ENCODE results near the gene TMEM123.

TMEM123 gene

DNA sequence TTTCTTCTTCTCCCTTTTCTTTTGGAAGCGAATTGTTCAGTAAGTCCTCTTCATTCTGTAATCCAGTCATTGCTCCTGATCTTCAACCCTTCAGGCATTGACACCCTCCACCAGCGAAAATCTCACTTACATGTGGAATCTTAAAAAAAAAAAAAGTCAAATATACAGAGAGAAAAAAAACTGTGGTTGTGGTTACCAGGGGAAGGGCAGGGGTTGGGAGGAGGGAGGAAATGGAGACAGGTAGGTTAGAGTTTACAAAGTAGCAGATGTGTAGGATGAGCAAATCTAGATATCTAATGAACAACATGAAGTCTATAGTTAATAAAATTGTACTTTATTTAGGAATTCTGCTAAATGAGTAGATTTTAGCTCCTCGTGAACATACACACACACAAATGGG, 17.7 kb upstream of the TMEM123 start:
- no peak for DNase-seq

DNA sequence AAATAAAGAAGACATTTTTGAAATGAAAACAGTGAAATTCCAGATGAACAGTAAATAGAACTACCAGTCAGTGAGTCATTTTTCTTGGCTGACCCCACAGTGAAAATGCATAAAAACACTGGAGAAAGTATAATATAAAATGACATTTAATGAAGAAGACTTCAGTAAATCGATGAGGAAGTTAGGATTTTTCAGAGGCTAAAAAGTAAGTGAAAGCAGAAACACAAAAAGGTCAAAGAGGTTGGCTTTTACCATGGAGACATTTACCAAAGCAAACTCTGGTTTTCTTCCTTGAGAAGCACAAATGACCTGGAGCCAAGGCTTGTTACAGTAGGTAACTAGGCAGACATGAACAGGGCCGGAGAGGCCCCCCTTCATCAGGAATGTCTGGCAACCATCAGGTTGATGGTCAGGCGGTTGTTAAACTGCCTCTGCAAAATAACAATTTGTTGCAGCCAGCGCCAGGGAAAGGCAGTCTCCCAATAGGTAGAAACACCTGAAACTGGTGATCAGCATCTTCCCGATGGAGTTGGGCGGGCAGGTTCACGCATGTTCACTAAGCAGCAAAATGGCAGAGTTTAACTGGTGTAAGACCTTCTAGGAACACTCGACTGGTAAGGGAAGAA, 16.7 kb upstream of the TMEM123 start:
- no peak for DNase-seq

DNA sequence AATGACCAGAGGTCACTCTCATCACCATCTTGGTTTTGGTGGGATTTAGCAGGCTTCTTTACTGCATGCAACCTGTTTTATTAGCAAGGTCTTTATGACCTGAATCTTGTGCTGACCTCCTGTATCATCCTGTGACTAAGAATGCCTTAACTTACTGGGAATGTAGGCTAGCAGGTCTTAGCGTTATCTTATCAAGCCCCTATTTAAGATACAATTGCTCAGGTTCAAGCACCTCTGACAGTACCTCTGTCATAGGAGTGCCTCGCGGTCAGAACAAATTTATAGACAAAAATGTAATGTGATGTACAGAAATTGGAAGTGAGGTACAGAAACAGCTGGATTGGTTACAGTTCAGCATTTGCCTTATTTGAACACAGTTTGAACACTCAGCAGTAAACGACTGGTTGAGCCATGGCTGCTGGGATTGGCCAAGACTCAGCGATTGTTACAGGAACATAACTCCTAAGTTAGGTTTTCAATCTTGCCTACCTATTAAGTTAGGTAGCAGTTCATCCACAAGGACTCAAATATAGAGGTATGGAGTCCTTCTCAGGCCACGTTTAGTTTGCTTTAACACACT, 16.1 kb upstream of the TMEM123 start:
- DNase-seq, result no peak

DNA sequence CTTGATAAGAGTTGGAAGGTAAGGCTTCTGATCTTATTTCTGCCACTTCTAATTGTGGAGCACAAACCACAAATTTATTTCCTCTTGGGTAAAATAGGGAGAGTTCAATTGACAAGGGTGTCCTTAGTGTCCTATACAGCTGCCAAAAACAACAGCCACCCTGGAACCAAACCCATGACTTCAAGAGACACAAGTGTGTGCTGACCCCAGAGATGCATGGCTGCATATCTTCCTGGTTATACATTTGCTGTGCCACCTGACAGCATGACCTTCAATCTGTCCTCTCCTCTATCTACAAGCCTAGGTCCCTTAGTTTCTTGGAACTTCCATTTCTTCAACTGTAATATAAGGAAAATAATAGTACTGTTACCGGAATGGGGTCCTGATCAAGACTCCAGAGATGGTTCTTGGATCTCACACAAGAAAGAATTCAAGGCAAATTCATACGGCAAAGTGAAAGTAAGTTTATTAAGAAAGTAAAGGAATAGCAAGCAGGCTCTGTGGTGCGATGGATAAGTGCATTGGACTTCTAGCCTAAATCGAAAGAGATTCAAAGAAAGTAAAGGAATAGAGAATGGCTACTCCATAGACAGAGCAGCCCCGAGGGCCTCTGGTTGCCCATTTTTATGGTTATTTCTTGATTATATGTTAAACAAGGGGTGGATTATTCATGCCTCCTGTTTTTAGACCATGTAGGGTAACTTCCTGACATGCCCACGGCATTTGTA, 15.5 kb upstream of the TMEM123 start:
- DNase-seq, result no peak

DNA sequence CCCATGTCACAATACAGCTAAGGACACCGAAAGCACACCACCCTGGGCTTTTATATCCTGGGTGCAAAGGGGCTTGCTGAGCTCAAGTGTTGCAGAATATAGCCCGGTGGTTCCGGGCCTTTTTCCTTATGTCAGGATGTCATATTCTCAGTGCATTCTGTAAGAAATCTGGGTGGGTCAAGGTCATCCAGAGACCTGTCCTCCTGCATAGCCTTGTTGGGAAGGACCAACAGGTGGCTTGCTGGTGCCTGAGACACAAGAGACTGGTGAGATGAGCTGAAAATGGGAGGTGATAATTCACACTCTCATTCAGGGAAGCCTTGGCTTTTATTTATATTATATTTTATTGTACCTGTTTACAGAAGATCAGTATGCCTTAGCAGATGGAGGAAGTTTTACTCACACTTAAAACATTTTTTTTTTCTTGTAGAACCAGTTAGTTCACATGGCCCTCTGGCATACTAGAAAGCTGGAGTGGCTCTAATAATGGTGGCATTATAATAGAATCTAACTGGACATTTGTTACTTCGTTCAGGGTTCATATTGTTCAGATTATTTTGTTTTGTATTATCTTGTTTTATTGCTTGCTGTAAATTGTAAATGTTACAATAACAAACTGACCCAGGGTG, 14.6 kb upstream of the TMEM123 start:
- no peak for DNase-seq

DNA sequence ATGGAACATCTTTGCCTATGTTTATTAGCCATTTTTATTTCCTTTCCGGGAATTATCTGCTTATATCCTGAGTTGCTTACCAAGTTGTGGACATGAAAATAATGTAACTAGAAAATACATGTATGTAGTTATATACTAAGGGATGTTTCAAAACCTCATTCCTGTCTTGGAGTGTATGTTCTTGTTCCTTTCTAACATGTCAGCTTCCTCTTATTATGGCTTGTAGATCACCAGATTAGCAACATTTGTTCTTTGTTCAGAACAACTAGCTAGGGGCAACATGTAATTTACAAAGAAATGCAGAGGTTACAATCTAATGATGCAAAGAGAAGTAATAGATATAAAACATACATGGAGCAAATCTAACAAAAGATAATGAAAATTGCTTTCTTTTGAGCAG, 13.1 kb upstream of the TMEM123 start:
- DNase-seq, result no peak

DNA sequence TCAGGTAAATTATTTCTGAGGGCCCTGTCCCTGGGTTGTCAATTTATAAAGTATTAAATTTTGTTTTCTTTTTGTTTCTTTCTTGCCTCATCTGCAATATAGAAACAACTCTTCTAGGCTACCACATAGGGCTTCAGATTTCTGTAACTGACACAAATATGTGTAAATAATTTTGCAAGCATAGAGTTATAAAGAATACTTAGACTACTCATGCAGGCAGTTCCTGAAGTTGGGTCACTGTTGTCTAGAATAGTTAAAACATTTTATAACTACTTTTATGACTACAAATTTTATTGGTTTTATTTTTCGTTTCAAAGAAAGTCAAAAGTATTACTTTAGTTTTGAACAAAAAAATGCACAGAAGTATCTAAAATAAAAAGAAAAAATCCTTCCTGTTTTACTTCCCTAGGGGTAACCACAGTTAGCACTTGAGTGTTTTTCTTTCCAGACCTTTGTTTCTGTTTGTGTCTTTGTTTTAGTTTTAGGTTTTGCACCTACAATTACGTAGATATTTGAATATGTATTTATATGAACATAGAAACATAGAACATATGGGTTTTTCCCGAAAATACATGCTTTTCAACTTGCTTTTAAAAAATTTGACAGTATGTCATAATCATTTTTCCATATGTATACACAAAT, 12.4 kb upstream of the TMEM123 start:
- DNase-seq, result no peak

DNA sequence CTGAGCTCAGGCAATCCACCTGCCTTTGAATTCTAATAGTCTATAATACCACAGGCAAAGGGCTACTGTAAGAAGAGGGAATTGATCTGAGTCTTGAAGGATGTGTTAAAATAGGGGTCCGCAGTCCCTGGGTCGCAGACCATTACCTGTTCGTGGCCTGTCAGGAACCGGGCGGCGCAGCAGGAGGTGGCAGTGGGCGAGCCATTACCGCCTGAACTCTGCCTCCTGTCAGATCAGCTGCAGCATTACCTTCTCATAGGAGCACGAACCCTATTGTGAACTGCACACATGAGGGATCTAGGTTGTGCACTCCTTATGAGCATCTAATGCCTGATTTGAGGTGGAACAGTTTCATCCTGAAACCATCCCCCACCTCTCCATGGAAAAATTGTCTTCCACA, 11.5 kb upstream of the TMEM123 start:
- DNase-seq, result no peak

DNA sequence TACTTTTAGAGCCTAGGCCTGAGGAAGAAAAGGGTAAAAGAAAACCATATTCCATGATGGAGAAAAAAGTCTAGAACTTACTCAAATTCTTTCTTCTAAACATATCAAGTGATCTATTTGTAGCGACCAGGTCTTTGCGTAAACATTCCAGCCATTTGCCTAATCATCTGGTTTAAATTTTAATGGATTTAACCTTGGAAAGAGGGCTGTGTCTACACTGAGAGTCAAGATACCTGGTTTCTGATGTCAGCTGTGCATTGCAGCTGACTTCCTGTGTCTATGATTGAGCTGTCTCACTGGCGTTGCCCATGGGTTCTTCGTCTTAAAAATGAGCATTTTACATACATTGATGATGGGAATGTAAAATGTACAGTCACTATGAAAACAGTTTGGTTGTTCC, 10.0 kb upstream of the TMEM123 start:
- no peak for DNase-seq

DNA sequence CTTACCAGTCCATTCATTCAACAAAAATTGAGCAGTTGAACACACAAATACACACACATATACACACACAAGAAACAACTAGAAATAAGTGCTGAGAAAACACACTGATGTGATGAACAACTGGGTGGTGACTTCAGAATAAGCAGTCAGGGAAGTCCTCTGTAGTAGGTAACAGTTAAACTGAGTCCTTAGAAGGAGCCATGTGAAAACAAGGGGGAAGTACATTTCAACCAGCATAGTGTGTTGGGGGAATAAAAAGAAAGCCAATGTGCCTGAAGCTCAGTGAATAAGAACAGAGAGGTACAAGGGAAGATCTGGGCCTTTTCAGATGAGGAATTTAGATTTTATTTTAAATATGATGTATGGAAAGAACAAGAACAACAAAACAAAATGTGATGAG, 6.8 kb upstream of the TMEM123 start:
- DNase-seq, result no peak

DNA sequence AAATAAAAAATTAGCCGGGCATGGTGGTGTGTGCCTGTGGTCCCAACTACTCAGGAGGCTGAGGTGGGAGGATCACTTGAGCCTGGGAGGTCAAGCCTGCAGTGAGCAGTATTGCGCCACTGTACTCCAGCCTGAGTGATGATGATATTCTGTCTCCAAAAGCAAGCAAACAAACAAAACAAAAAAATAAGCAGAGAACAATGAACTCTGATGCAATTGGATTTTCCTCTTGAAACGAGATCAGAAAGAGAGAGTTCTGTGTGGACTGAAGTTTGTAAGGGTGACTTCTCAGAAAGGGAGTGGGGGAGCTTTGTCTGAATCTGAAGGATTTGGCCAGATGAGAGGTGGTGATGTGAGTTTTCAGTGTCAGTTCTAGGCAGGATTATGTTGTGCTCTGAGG, 6.0 kb upstream of the TMEM123 start:
- DNase-seq, result no peak

DNA sequence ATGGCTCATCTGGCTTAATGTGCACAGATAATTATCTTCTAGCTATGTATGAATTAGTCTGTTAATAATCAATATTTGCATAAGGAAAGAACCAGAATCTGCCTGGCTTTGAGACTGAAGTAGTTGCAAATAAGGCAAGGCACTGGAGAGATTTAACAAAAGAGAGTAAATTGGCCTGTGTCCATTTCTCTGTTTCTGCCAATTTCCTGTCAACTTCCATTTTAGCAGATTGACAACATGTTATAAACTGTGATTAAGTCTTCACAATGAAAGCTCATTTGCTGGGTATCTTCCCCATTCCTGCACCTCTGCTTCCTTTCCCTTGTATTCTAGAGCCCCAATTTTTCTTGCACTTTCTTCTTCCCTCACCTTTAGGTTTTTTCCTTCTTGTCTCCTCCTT, 5.3 kb upstream of the TMEM123 start:
- peak; percentile 22 for DNase-seq

DNA sequence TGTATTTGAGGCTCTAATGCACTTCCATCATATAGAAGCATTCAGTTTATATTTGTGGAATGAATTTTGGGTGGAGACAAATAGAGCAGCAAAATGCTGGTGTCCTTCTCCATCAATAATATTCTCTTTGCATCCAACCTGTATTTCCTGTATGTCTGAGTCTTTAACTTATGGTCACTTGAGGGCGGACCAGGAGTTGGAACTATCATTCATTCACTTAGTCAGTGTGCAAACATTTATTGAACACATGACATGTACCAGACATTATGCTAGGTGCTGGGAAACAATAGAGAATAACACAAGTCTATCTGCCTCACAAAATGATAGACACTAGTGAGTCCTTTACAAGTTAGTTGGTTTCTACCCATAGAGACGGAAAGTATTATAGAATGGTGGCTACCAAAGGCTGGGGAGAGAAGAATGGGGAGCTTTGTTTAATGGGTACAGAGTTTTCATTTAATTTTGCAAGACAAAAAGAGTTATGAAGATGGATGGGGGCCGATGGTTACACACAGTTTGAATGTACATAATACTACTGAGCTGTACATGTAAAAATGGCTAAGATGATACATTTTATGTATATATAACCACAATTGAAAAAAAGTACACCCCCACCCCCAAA, 4.6 kb upstream of the TMEM123 start:
- no peak for DNase-seq

DNA sequence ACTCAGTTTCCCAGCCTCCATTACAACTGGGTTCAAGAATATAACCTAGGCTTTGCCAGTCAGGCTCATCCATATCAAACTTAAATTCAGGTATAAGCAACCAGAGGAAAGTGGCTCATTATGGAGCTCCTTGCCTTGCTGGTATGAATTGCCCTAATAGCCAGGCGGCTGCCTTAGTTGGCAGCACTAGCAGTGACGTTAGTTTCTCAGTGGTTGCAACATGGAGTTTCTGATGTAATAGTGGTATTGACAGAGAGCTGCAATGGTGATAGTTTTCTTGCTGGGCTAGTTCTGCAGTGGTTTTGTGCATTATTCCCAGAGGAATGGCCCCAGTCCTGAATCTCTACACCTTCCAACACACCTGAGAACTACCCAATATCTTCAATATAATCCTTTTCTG, 3.8 kb upstream of the TMEM123 start:
- DNase-seq, result no peak

DNA sequence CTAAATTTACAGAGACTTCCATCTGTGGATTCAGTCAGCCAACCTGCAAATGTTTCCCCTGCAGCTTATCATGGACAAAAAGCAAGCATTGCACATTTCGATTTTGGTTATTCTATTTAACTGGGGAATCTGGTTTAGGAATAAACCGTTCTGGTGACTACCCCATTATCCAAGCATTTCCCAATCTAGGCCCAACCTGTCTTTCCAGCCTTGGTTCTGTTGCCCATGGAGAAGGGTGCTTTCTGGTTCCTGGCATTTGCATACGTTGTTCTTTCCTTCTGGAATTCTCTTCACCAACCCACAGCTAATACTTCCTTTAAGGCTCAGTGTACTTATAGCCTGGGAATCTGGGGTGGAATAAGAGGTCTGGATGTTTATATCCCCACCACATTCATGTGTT, 1.4 kb upstream of the TMEM123 start:
- DNase-seq, result no peak

DNA sequence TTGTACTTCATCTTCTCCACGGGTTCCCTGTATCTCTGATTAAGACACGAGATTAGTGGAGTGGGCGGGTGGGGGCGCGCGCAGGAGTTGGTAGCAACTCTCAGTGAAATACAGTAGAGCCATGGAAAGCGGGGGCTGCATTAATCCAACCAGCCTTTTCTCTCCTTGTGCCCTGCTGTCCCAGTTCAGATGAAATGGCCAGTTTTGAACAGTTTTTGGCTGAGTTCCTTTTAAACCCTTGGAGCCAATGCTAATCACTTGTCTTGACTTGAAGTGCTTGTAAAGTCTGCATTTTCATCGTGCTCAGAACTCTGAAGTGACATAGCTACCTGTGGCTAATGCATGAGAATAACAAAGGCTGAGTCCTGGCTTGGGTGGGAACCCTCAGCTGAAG, 734 bp upstream of the TMEM123 start:
- peak; percentile 33 for DNase-seq

DNA sequence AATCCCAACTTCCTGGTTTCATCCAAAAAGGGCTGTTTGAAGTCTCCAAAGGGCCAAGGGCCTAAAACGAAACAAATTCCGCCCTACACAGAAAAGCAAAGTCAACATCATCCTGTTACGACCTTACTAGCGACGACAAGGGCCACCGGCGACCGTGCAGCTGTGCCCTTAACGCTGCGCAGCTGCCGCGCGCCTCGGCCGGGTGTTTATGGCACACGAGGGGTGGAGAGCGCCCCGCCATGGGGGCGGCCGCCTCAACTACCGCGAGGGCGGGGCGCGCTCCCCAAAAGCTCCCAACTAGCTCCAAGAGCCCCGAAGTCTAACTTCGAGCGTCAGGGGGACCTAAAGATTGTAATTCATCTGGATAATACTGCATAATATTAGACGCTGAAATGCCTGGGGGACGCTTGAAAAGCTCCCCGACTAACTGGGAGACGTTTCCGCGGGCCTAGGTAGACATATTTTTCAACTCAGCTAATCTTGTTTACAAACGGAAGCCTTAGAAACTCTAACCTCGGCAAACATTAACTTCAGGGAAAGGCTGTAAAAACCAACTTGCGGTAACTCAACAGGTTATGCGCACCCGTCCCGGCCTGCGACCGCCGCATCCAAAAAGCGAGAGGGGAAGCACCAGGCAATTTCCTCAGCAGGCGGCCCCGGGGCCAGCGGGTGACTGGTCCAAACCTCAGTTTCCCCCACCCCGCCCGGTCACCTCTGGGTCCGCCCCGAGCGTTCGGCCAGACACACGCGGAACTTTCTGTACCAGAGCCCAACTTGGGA, 694 bp downstream of the TMEM123 start:
- DNase-seq, result peak; percentile 61

DNA sequence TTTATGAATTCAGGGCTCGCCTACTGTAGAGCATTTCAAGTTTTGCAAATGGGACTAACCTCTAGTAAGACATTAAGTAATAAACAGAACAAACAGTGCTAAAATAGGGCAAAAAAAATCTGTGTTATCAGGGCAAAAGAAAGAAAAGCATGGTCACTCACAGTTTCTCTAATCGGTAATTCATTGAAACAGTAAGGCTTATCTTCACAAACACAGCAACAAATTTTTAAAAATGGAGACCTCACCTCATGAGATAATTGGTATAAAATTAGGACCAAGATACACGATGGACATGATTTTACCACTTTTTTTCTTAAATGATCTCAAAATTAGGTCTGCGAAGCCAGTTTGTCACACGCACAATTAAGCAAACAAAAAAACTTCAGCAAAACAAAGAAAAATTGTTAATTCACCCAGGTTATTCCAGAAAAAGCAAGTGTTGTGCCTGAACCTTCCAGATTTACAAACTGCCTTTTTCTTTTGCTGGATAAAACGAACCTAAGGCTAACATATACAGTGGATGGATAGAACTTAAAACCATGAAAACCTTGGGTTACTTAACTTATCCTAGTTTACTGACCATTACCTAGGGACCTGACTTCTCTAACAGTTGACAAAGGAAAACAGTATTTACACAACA, 1.4 kb downstream of the TMEM123 start:
- no peak for DNase-seq

DNA sequence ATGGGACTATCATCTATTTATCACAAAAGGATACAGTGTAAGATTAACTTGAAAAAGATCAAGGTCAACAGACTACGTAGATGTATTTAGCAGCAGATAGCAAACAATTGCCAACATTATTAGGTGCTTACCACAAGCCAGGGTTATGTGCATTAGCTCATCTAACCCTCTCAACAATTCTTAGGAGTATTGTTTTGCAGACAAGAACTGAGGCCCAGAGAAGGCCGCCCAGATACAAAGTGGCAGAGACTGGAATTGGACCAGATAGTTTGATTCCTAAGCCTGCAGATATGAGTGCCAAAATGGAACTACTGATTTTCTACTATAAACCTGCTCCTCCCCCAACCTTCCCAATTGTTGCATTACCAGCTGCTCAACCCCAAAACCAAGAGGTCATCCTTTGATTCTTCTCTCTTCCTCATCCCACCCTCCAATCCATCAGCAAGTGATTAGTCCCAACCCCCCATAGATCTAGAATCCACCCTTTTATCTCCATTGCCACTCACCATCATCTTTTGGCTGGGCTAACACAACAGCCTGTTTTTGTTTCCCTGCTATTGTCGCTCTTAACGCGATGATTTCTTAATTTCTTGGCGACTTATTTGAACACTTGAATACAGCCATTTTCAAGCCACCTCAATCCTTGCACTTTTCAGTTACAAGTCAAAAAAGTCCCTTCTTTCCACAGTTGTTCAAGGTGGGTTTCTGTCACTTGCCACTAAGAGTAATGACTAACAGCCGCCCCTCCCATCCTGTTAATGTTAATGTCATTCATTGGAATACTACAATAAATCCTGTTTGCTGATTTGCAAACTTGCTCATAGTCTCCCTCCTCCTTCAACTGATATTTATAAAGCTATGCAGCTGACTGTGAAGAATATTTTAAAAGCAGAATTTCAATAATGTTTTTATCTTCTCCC, 2.7 kb downstream of the TMEM123 start:
- no peak for DNase-seq

DNA sequence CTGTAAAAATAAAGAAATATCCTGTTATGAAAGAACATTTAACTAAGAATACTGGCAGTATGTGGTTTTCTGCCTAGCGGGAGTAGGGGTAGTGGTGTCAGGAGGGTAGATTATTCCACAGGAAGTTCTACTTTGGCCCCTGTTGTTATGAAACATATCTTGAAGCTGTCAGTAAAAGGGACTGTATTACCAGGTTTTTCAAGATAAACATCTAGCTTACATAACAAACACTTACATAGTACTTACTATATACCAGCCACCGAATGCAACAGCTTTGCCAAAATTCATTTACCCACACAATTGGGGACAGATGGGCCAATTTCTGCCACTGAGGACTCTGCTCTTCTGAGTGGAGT, 3.7 kb downstream of the TMEM123 start:
- DNase-seq, result no peak

Data from NCI-H345 (cell line).